NCI-H82 treated with DMSO at 0.1 percent for 48 hours (cell line): ENCODE data around the gene GATAD2B.
"Not testable (repeated sequence)": the region's sequence is repeated elsewhere in the genome, so short reads cannot be mapped to it uniquely, and the experiment has no call there.

Experiments
- DNase-seq: peaks from one replicate; lab custom pipeline; 2025; ENCODE audit not compliant: unreplicated experiment; lab: John Stamatoyannopoulos, UW

GATAD2B gene

GRCh38 chr1:153840774-153841173 is 82.0 kb downstream of the GATAD2B start:
- not testable (repeated sequence) for DNase-seq

DNA sequence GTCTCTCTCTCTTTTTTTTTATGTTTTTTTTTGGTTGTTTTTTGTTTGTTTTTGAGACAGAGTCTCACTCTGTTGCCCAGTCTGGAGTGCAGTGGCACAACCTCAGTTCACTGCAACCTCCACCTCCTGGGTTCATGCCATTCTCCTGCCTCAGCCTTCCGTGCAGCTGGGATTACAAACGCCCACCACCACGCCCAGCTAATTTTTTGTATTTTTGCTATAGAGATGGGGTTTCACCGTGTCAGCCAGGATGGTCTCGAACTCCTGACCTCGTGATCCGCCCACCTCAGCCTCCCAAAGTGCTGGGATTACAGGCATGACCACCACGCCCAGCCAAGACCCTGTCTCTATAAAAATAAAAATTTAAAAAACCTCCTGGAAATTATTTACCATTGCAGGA is 88.8 kb downstream of the GATAD2B start:
- DNase-seq, result not testable (repeated sequence)

- no peak for DNase-seq
These were observed 89.6 kb downstream of the GATAD2B start for GRCh38 chr1:153833171-153833570.

DNA sequence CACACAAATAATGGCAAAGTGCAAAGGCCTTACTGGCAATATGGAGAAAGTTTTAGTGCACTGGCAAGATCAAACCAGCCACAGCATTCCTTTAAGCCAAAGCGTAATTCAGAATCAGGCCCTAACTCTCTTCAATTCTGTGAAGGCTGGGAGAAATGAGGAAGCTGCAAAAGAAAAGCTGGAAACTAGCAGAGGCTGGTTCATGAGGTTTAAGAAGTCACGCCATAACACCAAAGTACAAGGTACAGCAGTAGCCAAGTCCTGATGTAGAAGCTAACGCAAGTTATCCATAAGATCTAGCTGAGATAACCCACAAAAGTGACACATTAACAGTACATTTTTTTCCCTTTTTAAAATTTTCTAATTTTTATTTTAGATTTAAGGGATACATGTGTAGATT is 90.5 kb downstream of the GATAD2B start:
- DNase-seq, result no peak

- DNase-seq, result no peak
These were observed 91.7 kb downstream of the GATAD2B start for GRCh38 chr1:153831026-153831425.

- no peak for DNase-seq
These were observed 95.4 kb downstream of the GATAD2B start for GRCh38 chr1:153827168-153827964.

DNA sequence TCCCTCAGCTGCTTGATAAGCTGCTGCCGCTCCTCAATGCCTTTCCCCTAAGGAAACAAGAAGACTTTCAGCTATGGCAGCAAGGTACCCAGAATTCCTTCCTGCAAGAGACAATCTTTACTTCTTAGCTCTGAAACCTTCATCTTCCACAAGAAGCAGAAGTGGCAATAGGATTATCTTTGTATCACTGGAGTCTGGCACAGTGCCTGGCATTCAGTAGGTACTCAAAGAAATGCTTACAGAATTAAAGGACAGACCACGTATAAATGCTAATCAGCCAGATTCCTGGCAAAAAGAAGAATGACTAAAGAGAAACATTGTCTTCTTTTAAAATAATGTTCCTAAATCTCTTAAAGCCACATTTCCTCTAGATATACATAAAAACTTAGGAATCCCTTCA is 103.9 kb downstream of the GATAD2B start:
- DNase-seq, result no peak

- DNase-seq, result no peak
These were observed 106.4 kb downstream of the GATAD2B start for GRCh38 chr1:153816283-153816889.

DNA sequence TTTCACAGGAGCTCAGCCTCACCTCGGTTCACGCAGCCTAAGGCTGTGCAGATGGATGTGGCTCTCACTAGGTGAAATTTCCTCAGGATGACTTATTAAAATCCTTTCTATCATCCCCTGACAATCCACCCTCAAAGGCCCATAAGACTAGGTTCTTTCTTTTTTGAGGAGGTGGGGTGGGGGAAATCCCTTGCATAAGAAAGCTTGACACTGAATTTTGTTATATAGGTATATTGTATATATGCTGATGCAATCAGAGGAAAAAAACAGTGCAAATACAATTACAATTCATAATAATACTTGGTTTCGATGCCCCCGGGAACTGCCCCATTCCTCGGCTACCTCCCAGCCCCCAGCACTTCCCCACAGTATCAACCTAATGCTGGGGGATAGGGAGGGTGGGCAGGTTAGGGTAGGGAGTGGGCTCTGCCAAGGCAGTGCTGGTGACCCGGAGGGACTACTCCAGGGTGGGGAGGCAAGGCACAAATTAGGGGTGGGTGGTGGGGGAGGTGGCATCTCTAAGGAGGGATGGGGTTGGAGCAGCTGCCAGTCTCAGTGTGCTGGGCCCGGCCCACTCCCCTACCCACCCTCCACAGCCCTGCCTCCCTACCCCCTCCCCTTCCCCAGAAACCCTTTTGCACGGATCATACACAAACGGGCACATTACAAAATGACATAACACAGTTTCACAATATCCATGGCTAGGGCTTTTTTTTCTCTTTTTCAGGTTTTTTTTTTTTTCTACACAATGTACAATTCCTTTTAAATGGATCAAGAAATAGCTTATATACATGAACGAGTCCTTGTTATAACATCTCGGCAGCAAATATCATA is 116.7 kb downstream of the GATAD2B start:
- no peak for DNase-seq

GRCh38 chr1:153805042-153805745 is 117.6 kb downstream of the GATAD2B start:
- no peak for DNase-seq

DNA sequence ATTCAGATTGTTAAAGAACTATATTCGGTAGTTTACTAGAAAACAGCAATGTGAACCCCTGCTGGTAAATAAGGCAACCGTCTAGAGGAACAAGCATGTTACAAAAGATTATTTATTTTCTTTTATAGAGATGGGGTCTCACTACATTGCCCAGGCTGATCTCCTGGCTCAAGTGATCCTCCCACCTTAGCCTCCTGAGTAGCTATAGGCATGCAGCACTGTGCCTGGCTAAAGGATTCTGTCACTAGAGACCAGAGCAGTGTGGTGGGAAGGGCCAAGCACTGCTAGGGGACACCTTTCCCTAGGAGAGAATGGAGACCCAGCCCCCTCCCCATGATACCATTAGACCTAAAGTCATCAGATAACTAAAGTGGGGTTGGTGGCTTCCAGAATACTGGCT is 118.7 kb downstream of the GATAD2B start:
- DNase-seq, result no peak

GRCh38 chr1:153803470-153804056 is 119.2 kb downstream of the GATAD2B start:
- no peak for DNase-seq

GRCh38 chr1:153801786-153802697 is 120.7 kb downstream of the GATAD2B start:
- DNase-seq, result no peak

DNA sequence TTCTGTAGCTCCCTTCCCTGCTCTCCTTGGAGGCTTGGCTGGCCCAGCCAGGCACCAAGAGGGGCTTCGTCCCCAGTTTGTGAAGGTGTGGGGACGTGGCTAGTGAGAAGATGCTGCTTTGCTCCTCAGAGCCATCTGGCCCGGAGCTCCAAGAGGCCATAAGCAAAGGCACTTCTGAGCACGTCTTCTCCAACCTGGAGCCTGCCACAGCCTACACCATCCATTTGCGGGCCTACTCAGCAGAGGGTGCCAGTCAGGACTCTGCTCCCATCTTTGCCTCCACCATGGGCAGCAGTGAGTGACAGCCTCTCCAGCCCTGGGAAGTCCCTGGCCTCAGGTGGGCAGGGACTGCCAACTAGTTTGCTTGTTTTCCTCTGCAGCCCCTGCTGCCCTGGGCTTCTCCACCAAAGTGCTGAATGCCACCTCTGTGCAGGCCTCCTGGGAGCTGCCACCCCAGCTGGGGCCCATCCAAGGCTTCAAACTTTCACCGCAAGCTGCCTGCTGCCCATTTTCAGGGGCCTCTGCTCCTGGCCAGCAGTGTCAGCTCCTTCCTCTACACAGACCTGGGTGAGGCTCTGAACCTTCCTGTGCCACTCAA is 121.6 kb downstream of the GATAD2B start:
- DNase-seq, result no peak

DNA sequence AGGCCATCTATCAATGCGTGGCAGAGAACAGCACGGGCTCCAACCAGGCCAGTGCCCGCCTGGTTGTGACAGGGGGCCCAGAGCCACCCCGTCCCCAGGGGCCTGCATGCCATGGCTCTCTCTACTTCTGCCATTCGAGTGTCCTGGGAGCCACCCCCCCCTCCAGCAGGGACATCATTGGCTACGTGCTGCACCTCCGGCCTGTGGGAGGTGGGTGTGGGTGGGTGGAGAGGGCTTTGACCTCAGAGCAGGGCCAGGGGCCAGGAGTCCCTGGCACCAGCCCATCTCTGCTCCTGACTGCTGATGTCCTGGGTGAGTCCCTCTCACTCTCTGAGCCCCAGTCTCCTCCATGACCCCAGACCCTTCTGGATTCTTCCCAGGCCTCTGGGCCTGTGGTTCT is 122.3 kb downstream of the GATAD2B start:
- DNase-seq, result no peak

- no peak for DNase-seq
These were observed 123.0 kb downstream of the GATAD2B start for GRCh38 chr1:153799566-153800465.

DNA sequence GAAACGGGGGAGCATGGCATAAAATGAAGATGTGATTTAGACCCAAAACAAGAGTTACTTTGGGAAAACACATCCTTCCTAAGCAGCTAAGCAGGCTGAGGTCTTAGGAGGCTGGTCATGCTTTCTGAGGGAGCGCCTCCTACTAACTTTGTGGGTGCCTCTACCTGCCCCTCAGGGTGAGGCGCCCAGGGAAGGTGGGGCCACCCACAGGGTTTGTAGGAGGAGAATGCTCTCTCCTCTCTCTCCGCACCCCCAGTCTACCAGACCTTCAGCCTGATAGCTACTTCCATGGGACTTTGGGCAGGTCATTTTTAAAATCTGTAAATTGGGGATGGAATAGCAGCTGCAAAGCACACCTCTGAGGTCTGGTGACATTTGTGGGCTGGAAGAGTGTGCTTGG is 123.8 kb downstream of the GATAD2B start:
- DNase-seq, result no peak

DNA sequence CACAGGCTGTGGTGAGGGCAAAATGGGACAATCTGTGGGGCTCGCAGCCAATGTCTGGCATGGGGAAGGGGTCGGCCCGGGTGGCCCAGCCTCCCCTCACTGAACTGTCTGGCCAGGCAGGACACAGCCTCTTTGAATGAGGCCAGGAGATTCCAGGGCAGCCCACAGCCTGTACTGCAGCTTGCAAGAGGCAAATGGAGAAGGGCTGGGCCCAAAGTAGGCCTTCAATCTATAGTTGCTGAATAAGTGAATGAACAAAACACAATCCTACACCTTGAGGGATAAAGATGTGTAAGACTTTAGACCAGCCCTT is 124.3 kb downstream of the GATAD2B start:
- no peak for DNase-seq
